ENCODE results near the gene ARSH.

Gene ARSH

DNA sequence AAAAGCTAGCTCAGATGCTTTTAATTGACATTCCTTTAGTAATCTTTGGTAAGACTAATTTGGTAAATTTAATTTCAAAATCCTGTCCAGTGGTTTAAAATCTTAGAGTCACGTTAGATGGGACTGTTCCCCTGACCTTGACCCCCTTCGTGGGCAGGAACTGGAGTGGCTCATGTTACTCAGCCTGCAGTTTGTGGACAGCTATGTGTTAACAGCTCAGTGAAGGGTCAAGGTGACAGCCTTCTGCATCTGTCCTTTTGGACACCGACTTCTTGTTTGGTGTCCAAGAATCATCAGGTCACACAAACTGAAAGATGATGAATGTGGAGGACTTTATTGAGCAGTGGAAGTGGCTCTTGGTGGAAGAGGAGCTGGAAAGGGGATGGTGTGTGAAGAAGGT, 37.9 kb downstream of the ARSH start:
- no peak for DNase-seq (ENCODE audit: low spot score)

DNA sequence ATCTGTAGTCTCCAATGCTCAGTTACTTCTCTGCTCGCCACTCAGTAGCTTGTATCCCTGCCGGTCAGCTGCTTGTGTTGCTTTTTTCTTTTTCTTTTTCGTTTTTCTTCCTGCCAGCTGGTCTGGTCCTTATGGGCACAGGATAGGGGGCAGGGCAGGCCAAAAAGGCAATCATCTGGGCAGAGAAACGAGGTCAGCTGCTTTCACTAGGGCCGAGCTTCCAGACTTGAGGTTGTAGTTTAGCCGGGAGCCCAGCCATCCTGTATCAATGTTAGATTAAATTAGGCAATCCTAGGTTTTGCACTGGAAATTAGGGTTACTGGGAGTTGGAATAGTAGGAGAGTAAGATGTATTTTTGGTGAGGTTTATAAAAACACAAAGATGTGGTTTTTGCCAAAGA, 38.3 kb downstream of the ARSH start:
- DNase-seq (ENCODE audit: low spot score) = no peak

DNA sequence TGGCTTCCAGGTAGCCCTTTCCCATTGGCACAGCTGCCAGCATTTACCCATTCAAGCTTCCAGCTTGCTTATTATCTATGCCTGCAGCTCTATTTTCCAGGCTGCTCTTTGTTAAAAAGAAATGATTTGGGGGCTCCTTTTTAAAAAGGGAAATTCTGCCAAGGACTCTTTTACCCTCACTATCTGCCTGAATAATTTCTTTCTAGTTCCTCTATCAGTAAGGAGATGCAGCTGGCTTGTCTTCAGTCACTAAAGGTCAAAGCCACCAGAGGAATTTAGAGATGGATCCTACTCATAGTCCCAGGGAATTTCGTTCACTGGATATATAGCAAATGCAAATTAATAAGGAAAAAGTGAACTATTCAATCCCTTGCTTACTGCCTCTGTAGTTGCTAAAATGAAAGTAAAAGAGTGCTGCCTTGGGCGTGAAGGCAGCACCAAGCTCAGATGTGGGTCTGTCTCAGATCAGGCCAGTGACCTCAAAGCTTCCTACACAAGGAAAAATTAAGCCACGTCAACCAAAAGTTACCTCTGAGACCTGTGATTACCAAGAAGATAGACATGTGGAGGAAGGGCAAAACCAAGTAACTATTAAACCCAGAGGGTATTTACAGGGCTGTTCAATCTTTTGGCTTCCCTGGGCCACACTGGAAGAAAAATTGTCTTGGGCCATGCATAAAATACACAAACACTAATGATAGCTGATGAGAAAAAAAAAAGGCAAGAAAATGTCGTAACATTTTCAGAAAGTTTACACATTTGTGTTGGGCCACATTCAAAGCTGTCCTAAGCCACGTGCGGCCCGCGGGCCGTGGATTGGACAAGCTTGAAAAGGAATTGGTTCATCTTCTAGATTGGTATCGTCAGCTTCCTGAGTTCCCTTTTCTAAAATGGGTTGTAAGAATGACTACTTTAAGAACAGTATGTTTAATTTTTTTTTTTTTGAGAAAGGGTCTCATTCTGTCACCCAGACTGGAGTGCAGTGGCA, 40.2 kb downstream of the ARSH start:
- no peak for DNase-seq (ENCODE audit: low spot score)

DNA sequence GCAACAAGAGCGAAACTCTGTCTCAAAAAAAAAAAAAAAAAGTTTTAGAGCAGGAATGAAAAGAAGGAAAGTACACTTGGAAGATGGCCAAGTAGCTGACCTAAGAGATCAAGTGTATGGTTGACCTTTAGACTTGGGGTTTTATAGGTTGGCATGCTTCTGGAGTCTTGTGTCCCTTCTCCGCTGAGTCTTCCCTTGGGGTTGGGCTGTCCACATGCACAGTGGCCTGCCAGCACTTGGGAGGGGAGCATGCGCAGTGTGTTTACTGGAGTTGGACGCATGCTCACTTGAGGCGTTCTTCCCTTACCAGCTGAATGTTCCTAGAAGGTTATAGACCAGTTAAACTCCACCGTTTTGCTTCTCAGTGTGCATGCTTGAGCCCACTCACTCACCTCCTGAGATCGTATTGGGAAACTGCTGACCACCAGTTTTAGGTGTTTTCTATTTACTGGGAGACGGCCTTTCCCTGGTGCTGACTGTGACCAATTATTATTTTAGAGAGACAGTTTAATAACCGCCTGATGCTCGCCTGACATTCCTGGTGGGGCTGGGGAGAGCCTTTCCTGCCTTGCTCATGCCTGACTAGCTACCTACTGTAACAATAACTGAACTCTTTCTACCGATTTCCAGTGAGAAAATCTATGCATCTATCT, 44.3 kb downstream of the ARSH start:
- DNase-seq (ENCODE audit: low spot score) = peak; percentile 9

DNA sequence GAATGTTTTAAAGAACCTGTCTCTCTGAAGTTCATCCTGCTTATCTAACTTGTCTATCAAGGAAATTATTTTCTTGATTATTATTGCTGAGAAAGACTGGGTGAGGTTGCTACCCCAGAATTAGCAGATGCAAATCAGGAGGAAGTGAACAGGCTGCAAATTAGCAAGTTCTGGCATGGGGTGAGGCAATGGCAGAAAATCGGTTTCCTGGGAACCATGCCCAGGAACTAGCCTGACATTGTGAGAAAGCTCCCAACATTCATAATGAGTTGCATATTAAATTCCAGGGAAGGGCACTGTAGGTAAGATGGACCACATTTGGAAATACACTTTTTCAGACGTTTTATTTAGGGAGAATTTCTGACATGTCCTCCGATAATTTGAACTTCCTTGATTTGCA, 46.5 kb downstream of the ARSH start:
- no peak for DNase-seq (ENCODE audit: low spot score)

DNA sequence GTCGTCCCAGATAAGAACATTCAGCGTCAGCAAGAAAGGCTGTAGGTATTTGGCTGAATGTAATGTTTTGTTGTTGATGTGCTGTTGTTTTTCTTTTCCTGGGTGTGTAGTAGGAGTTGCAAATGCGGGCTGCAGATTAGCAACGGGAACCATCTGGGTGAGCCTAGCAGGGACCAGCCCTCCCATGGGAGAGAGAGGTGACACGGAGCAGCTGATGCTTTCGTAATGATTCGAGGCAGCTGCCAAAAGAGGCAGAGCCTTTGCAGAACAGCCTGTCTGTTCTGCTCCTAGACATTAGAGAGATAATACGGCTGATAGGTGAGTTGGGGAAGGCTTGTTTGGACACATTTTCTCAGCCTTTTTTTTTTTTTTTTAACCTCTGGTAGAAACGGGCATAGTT, 60.2 kb downstream of the ARSH start:
- no peak for DNase-seq (ENCODE audit: low spot score)

DNA sequence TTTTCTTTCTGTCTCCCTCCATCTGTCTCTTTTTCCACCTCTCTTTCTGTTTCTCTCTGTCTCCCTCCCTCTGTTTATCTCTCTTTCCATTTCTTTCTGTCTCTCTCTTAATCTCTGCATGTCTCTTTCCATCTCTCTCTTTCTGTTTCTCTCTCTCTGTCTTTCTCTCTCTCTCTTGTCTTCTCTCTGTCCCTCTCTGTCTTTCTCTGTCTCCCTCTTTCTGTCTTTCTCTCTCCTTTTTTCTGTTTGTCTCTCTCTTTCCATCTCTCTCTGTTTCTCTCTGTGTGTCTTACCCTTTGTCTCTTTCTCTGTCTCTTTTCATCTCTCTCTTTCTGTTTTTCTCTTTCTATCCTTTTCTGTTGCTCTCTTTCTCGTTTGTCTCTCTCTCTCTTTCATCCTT, 69.6 kb downstream of the ARSH start:
- no peak for DNase-seq (ENCODE audit: low spot score)

DNA sequence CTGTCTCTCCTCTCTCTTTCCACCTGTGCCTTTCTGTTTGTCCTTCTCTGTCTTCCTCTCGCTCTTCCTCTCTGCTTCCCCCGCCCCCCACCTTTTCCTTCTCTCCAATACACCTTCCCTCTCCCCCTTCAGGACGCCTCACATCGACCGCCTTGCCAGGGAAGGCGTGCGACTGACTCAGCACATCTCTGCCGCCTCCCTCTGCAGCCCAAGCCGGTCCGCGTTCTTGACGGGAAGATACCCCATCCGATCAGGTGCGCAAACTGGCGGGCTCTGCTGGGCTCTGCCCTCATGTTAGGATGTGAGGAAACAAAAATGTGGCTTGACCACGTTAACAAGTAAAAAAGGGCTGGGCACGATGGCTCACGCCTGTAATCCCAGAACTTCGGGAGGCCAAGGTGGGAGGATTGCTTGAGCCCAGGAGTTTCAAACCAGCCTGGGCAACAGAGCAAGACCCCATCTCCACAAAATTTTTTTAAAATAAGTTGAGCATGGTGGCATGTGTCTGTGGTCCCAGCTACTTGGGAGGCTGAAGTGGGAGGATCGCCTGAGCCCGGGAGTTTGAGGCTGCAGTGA, 70.2 kb downstream of the ARSH start:
- DNase-seq (ENCODE audit: low spot score) = no peak
